ENCODE data around the gene UQCRH. TPM values are rescaled to one million over a fixed set of nuclear protein-coding genes. Genes with fewer than 3 reads are reported as not detected.
"Not testable (repeated sequence)": the region's sequence is repeated elsewhere in the genome, so short reads cannot be mapped to it uniquely, and the experiment has no call there.

The UQCRH gene
- total and polyA plus RNA-seq, 2 of the 4 experiments (the other 2 are of a cell fraction): 347 to 736 TPM

DNA sequence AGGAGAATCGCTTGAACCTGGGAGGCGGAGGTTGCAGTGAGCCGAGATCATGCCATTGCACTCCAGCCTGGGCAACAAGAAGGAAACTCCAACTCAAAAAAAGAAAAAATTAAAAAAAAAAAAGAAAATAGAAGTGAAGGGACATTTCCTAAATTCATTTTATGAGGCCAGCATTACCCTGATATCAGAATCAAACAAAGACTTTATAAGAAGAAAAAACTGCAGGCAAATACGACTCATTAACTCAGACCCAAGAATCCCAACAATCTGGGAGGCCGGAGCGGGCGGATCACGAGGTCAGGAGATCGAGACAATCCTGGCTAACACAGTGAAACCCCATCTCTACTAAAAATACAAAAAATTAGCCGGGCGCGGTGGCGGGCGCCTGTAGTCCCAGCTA is 33.9 kb downstream of the UQCRH start:
- H3K9ac ChIP-seq (ENCODE audit: low read depth, low read length); POLR2A ChIA-PET (ENCODE audit: unreplicated experiment); H3K27me3 ChIP-seq (ENCODE audit: control insufficient read depth, insufficient read depth, low read length); H2AK5ac ChIP-seq (ENCODE audit: low read depth, low read length); intact Hi-C loops (cut with micrococcal nuclease); H4K5ac ChIP-seq (ENCODE audit: low read depth, low read length); H4K8ac ChIP-seq (ENCODE audit: low read depth in 2 of 2, low read length in 2 of 2); H2BK5ac ChIP-seq (ENCODE audit: low read depth, low read length, poor library complexity, severe bottlenecking); H3K14ac ChIP-seq (replicated peaks; ENCODE audit: low read depth, low read length); H2BK15ac ChIP-seq (ENCODE audit: low read depth, low read length); in situ Hi-C loops (cut with MboI; ENCODE audit: low sequenced_read_pairs); H4K20me1 ChIP-seq (ENCODE audit: insufficient read depth, low read length); H3K27ac ChIP-seq (ENCODE audit: insufficient read depth, low read length); H2BK20ac ChIP-seq (ENCODE audit: low read depth, low read length); DNase-seq; ATAC-seq (ENCODE audit: low read depth); H3K56ac ChIP-seq (ENCODE audit: extremely low read depth, insufficient read depth, low read length); H2BK120ac ChIP-seq (ENCODE audit: low read depth, low read length); BruUV-seq (replicated peaks); CTCF ChIA-PET; H3K9me1 ChIP-seq (ENCODE audit: insufficient read depth, low read length); H2AK9ac ChIP-seq (replicated peaks; ENCODE audit: low read depth, low read length, poor library complexity); H4K91ac ChIP-seq (ENCODE audit: insufficient read depth, low read depth, low read length); H3K4me1 ChIP-seq (ENCODE audit: control insufficient read depth, insufficient read depth, low read length); H3K18ac ChIP-seq (ENCODE audit: low read depth, low read length); H3K4me2 ChIP-seq (ENCODE audit: low read depth, low read length); H3K4me3 ChIP-seq (ENCODE audit: insufficient read depth, low read depth, low read length); dilution Hi-C loops (cut with HindIII; ENCODE audit: low sequenced_read_pairs, unreplicated experiment); H2AFZ ChIP-seq (replicated peaks; ENCODE audit: low read length, poor library complexity); H3K23ac ChIP-seq (ENCODE audit: low read depth, low read length); H3K36me3 ChIP-seq (ENCODE audit: control insufficient read depth, insufficient read depth, low read length); H3K4ac ChIP-seq (ENCODE audit: low read depth, low read length); H3K9me3 ChIP-seq (ENCODE audit: control insufficient read depth, insufficient read depth, low read length): not testable (repeated sequence)
- H3K79me1 ChIP-seq (ENCODE audit: low read depth in 1 of 2, low read length in 2 of 2): peaks cover 7 to 17% of the 10 kb centered on the region in 2 experiments
- no CpG with 5 or more reads among the region's 14 CpGs for WGBS, 2 experiments (ENCODE audit: extremely low coverage in 2 of 2, insufficient read length in 1 of 2)

Data from IMR-90 (cell line).